ENCODE results near the gene CYP4F8.

CYP4F8 gene, protein sequence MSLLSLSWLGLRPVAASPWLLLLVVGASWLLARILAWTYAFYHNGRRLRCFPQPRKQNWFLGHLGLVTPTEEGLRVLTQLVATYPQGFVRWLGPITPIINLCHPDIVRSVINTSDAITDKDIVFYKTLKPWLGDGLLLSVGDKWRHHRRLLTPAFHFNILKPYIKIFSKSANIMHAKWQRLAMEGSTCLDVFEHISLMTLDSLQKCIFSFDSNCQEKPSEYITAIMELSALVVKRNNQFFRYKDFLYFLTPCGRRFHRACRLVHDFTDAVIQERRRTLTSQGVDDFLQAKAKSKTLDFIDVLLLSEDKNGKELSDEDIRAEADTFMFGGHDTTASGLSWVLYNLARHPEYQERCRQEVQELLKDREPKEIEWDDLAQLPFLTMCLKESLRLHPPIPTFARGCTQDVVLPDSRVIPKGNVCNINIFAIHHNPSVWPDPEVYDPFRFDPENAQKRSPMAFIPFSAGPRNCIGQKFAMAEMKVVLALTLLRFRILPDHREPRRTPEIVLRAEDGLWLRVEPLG

DNA sequence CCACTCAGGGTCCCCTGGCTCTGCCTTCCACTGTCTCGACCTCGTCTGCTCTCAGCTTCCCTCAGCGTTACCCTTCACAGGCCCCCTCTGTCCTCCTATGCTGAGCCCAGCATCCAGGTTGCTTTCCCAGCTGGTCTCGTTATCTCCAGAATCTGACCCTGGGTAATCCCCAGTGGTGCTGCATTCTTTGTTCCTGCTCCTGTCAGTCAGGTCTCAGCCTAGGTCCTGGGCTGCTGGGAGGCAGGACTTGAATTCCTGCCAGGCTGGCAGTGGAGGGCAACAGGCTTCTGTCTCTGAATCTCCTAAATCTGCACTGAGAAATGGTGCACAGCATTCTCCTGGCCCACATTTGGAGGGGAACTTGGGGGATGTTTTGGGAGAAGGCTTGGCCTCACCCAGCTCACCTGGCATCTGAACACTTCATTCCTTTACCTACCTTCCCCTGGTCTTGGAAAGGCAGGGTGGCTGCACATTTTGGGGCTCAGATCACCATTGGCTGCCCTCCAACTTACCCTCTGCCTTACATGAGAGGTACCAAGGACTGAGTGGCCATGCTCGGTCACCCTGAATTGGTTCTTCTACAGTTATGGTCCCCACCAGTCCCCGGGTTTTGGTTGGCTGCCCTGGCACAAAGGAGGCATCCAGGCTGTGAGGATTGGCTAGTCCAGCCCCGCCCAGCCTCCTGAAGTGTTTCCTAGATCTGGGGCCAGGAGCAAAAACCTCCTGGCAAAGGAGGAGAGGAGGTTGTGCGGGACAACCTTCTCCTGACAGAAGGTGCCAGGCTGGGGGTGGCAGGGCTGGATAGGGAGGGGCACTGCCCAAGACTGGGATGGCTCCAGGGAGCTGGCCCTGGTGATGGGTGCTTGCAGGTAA is at the start of gene CYP4F8:
TSS of gene CYP4F8 (plus strand) at position 712 of the 873 bp plus-strand sequence. CDS start 399 bp downstream, outside the sequence.
- TF ChIP-seq, protein P1, sequence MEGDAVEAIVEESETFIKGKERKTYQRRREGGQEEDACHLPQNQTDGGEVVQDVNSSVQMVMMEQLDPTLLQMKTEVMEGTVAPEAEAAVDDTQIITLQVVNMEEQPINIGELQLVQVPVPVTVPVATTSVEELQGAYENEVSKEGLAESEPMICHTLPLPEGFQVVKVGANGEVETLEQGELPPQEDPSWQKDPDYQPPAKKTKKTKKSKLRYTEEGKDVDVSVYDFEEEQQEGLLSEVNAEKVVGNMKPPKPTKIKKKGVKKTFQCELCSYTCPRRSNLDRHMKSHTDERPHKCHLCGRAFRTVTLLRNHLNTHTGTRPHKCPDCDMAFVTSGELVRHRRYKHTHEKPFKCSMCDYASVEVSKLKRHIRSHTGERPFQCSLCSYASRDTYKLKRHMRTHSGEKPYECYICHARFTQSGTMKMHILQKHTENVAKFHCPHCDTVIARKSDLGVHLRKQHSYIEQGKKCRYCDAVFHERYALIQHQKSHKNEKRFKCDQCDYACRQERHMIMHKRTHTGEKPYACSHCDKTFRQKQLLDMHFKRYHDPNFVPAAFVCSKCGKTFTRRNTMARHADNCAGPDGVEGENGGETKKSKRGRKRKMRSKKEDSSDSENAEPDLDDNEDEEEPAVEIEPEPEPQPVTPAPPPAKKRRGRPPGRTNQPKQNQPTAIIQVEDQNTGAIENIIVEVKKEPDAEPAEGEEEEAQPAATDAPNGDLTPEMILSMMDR (IDR thresholded peaks at IDR 0.05; ENCODE audit: low read depth, low read length, missing control alignments) = no peak
- in situ Hi-C loops (cut with HindIII; ENCODE audit: low sequenced_read_pairs) = no loop called here
- no peak within 1 kb of the TSS for H3K4me3 ChIP-seq (ENCODE audit: low read depth, low read length)
- DNase-seq (ENCODE audit: low read depth) = no peak

DNA sequence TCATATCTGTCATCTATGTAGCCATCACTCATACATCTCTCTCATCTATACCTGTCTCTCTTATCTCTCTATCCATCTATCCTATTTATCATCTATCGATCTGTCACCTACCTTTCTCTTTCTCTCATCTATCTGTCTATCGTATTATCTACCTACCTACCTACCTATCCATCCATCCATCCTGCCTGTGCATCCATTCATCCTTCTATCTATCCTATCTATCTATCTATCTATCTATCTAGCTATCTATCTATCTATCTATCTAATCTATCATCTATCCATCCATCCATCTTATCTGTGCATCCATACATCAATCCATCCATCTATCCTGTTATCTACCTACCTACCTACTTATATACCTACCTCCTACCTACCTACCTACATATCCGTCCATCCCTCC is 44.6 kb upstream of the CYP4F8 start:
- no peak overlapping the region for H3K4me3 ChIP-seq (ENCODE audit: low read depth, low read length)
- in situ Hi-C loops (cut with HindIII; ENCODE audit: low sequenced_read_pairs) = no loop called here
- TF ChIP-seq, protein P1 (IDR thresholded peaks at IDR 0.05; ENCODE audit: low read depth, low read length, missing control alignments) = no peak
- DNase-seq (ENCODE audit: low read depth) = no peak

DNA sequence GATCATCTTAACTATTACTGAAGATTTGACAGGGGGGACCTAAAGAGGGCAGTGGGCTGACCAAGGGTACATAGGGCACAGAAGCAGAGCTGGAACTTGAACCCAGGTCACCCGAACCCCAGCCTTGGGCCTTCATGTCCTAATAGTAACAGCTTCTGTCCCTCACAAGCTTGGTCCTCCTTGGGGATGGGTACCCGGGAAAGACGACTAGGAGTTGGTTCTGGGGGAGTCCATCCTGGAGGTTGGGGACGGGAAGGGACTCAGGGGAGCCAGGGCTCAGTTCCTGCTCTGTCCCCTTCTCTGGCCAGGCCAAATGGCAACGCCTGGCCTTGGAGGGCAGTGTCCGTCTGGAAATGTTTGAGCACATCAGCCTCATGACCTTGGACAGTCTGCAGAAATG is 39.6 kb upstream of the CYP4F8 start:
- TF ChIP-seq, protein P1 (IDR thresholded peaks at IDR 0.05; ENCODE audit: low read depth, low read length, missing control alignments) = no peak
- no peak overlapping the region for H3K4me3 ChIP-seq (ENCODE audit: low read depth, low read length)
- no peak for DNase-seq (ENCODE audit: low read depth)
- in situ Hi-C loops (cut with HindIII; ENCODE audit: low sequenced_read_pairs) = no loop called here

DNA sequence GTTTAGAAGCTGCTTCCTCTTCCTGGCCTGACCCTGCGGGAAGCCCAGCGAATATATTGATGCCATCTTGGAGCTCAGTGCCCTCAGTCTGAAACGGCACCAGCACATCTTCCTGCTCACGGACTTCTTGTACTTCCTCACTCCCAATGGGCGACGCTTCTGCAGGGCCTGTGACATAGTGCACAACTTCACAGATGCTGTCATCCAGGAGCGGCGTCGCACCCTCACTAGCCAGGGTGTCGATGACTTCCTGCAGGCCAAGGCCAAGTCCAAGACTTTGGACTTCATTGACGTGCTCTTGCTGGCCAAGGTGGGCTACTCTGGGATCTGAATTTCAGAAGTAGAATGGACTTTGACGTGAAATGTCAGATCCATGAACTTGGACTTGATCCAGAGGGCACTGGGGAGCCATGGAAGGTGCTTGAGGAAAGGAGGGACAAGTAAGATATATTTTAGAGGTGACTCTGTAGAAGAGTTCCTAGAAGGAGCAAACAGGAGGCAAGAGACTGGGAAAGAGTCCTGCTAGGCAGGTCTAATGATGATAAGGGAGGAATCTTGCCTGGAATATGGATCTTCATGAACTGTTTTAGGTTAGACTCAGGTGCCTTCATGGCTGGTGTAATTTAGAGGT is 38.4 kb upstream of the CYP4F8 start:
- H3K4me3 ChIP-seq (ENCODE audit: low read depth, low read length) = no peak overlapping the region
- TF ChIP-seq, protein P1 (IDR thresholded peaks at IDR 0.05; ENCODE audit: low read depth, low read length, missing control alignments) = no peak
- no peak for DNase-seq (ENCODE audit: low read depth)
- in situ Hi-C loops (cut with HindIII; ENCODE audit: low sequenced_read_pairs) = no loop called here

DNA sequence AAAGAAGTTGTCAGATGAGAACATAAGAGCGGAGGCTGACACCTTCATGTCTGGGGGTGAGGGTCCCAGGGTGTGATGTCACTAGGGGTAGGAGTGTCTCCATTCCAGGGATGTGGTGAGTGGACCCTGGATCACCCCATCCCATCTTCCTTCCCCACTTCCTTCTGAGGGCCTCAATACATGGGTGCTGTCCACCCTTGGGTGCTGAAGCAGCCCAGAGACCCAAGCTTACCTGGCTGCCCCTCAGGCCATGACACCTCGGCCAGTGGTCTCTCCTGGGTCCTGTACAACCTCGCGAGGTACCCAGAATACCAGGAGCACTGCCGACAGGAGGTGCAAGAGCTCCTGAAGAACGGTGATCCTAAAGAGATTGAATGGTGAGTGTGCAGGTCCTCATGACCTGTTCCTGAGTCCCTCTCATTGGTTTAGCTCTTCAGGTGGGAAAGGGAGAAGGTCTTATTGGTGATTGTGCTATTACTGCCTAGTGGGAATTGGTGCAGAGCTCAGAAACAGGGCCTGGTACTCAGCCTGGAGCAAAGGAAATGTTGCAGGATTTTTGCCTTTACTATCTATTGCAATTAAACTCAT is 37.7 kb upstream of the CYP4F8 start:
- H3K4me3 ChIP-seq (ENCODE audit: low read depth, low read length) = no peak overlapping the region
- in situ Hi-C loops (cut with HindIII; ENCODE audit: low sequenced_read_pairs) = no loop called here
- TF ChIP-seq, protein P1 (IDR thresholded peaks at IDR 0.05; ENCODE audit: low read depth, low read length, missing control alignments) = no peak
- DNase-seq (ENCODE audit: low read depth) = no peak

DNA sequence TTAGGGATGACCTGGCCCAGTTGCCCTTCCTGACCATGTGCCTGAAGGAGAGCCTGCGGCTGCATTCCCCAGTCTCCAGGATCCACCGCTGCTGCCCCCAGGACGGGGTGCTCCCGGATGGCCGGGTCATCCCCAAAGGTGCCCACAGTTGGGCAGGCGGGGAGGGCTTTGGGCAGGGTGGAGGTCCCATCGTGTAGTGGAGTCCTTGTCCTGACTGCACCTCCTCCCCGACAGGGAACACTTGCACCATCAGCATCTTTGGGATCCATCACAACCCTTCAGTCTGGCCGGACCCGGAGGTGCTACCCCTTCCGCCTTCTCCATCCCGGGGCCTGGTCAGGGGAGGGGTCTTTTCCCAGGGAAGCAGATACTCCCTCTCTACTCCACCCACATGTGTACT is 31.7 kb upstream of the CYP4F8 start:
- TF ChIP-seq, protein P1 (IDR thresholded peaks at IDR 0.05; ENCODE audit: low read depth, low read length, missing control alignments) = no peak
- no peak for DNase-seq (ENCODE audit: low read depth)
- in situ Hi-C loops (cut with HindIII; ENCODE audit: low sequenced_read_pairs) = no loop called here
- H3K4me3 ChIP-seq (ENCODE audit: low read depth, low read length) = no peak overlapping the region
